ENCODE data around the gene LGALS8.

- TF ChIP-seq CTCF (IDR thresholded peaks at IDR 0.05), result no peak
- peak; percentile 64 for TF ChIP-seq POLR2AphosphoS5 (IDR thresholded peaks at IDR 0.05; ENCODE audit: low read depth, low read length)
Measured at GRCh38 chr1:236516929-236517704, 6.7 kb upstream of the LGALS8 start.
